Measurements from ENCODE around the gene PHLDB2. TPM values are rescaled to one million over a fixed set of nuclear protein-coding genes. Genes with fewer than 3 reads are reported as not detected.

PHLDB2 gene
- total RNA-seq, 2 experiments from 2014 or later, result 0.75 to 0.81 TPM

DNA sequence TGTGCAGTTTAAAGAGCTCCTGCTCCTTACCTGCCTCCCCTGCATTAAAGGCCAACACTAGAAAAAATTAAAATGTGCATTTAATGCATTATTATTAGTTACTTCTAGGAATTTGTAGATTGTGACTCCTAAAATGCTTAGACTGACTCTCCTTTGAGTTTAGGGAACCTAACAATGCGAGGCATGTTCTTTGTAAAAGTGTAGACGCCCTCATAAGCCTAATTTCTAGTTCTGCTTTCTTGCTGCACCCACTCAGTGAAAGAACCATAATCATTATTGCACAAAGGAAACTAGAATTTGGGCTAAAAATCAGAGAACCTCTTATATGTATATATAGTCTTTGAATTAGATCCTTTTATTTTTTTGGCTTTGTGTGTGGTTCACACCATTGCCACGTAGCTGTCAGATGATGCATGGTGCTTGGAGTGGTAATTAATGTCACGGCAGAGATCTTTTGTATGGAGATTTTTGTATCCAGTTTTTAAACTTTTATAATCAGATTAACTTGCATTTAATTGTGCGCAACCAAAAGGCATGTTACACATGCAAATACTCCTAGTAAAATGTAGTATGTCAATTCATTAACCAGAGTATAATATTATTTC, 120.5 kb downstream of the PHLDB2 start:
- DNase-seq, result no peak
- Mint-ChIP-seq H3K36me3 (ENCODE audit: low read depth) (peaks cover 33% of the 10 kb centered on the region), H3K27me3 (no peaks in the 10 kb centered on the region), H3K9me3 (ENCODE audit: low read depth) (no peaks in the 10 kb centered on the region), H3K27ac (peak overlapping the region; percentile 93), H3K4me1 (peaks cover 46% of the 10 kb centered on the region), H3K4me3 (peak overlapping the region; percentile 87)
- POLR2A ChIA-PET, result interaction anchor here (0.6 to 1.2 kb wide), 7 partner anchors 10 to 385 kb away, joined by 3 to 5 read pairs (median 3); partner anchors contain the start of gene ZBED2
- intact Hi-C loops (cut with DNase I, micrococcal nuclease), result loop anchor here (1.0 to 5.0 kb wide), 3 partner anchors 23 to 367 kb away; no protein-coding TSS in a partner anchor
- CTCF ChIA-PET, result interaction anchor here (0.6 to 5.4 kb wide), 21 partner anchors 8 to 401 kb away, joined by 3 to 61 read pairs (median 7); no protein-coding TSS in a partner anchor
- peak; percentile 11 for ATAC-seq

DNA sequence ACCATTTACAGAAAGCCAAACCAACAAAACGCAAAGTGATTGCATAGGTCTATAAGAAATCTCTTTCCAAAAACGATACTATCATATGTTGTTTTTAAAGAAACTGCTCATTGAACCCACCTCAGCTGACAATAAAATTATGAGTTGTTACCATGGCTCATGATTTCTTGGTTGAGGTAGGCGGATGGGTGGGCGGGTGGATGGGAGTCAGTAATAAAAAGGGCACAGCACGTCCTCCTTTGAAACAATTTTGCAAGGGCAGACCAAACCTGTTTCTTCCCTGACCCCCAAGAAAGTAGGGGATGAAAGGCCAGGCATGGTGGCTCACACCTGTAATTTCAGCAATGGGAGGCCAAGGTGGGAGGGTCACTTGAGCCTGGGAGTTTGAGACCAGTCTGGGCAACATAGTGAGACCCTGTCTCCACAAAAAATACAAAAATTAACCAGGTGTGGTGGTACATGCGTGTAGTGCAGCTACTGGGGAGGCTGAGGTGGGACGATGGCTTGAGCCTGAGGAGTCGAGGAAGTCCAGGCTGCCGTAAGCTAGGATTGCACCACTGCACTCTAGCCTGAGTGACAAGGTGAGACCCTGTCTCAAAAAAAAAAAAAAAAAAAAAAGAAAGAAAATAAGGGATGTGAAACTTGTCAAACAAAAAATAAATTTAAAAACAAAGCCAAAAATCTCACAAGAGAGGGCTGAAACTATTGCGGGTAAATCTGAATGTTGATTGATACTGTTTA, 121.8 kb downstream of the PHLDB2 start:
- ChIA-PET CTCF (interaction anchor here (1.1 to 5.4 kb wide), 6 partner anchors 8 to 33 kb away, joined by 3 to 61 read pairs (median 8); no protein-coding TSS in a partner anchor), POLR2A (no interaction called here)
- Mint-ChIP-seq H3K4me1 (peaks cover 60% of the 10 kb centered on the region), H3K4me3 (peak overlapping the region; percentile 87), H3K36me3 (ENCODE audit: low read depth) (peaks cover 39% of the 10 kb centered on the region), H3K27me3 (no peaks in the 10 kb centered on the region), H3K9me3 (ENCODE audit: low read depth) (no peaks in the 10 kb centered on the region), H3K27ac (peak overlapping the region; percentile 78)
- DNase-seq (peak; percentile 66), ATAC-seq (no peak)
- intact Hi-C loops (cut with DNase I, micrococcal nuclease), result no loop called here

DNA sequence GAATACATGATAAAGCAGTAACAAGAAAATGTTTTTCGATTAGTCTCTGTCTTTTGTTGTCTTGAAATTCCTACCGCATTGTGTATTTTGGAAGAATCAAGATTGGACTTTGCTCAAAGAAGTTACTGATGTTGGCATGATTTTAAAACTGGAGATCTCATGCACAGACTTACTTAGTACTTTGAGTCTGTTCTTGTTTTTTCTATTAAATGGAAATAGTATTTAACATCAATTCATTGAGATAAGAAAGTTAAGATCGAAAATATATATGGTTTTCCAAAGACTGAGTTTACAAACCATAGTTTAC, 122.3 kb downstream of the PHLDB2 start:
- peak overlapping the region; percentile 87 for H3K4me3 Mint-ChIP-seq
- peaks cover 44% of the 10 kb centered on the region for H3K36me3 Mint-ChIP-seq (ENCODE audit: low read depth)
- intact Hi-C loops (cut with DNase I, micrococcal nuclease), result no loop called here
- no peaks in the 10 kb centered on the region for H3K9me3 Mint-ChIP-seq (ENCODE audit: low read depth)
- peaks cover 60% of the 10 kb centered on the region for H3K4me1 Mint-ChIP-seq
- CTCF ChIA-PET, result interaction anchor here (1.2 to 5.4 kb wide), 3 partner anchors 8 to 33 kb away, joined by 7 to 61 read pairs (median 7); no protein-coding TSS in a partner anchor
- no peaks in the 10 kb centered on the region for H3K27me3 Mint-ChIP-seq
- DNase-seq (no peak), ATAC-seq (no peak)
- POLR2A ChIA-PET, result no interaction called here
- H3K27ac Mint-ChIP-seq, result peak overlapping the region; percentile 60

DNA sequence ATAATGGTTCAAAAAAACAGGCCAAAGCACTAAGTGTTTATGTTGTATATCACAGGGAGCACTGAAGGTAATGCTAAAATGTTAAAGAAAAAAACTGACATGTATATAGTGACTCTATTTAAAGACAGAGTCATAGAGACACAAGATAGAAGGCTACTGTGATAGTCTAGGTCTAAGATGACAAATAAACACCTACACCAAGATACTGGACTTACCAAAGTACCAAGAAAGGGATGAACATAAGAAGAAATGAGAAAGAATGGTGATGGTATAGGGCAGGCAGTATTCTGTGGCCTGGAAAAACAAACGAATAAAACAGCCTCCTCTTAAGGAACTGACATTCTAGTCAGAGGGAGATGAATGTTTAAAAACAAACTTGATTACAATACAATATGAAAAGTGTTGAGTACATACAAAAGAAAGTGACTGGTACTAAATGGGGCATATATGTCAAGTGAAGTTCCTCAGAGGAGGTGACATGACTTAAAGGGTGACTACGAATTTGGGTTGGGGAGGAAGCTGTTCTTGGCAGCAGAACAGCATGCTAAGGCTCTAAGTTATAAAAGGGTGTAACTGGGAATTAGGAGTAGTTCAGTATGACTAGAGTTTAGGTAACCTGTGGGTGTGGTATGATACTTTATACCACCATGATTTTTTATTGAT, 125.7 kb downstream of the PHLDB2 start:
- peak; percentile 57 for ATAC-seq
- no peaks in the 10 kb centered on the region for H3K9me3 Mint-ChIP-seq (ENCODE audit: low read depth)
- intact Hi-C loops (cut with DNase I, micrococcal nuclease), result no loop called here
- peaks cover 73% of the 10 kb centered on the region for H3K4me1 Mint-ChIP-seq
- no peak overlapping the region for H3K4me3 Mint-ChIP-seq
- CTCF ChIA-PET, result interaction anchor here (21.0 kb wide), 1 partner anchor 26 kb away, joined by 515 read pairs; no protein-coding TSS in a partner anchor
- no peak for DNase-seq
- POLR2A ChIA-PET, result no interaction called here
- H3K27ac Mint-ChIP-seq, result peak overlapping the region; percentile 53
- peaks cover 64% of the 10 kb centered on the region for H3K36me3 Mint-ChIP-seq (ENCODE audit: low read depth)
- no peaks in the 10 kb centered on the region for H3K27me3 Mint-ChIP-seq

DNA sequence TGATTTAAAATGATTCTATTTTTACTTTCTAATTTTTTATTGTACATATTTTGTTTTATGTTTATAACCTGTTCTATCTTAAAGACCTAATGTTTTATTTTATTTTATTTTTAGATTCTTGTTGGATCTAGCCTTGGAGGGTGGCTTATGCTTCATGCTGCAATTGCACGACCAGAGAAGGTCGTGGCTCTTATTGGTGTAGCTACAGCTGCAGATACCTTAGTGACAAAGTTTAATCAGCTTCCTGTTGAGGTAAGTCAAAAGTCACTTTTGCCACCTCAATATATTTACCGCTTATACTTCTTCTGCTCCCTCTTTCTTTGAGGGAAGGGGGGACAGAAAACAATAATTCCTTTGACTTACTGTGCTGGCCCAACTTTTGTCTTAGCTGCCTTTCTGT, 127.7 kb downstream of the PHLDB2 start:
- peaks cover 54% of the 10 kb centered on the region for H3K4me1 Mint-ChIP-seq
- peak overlapping the region; percentile 17 for H3K27ac Mint-ChIP-seq
- intact Hi-C loops (cut with DNase I, micrococcal nuclease), result no loop called here
- CTCF ChIA-PET, result interaction anchor here (0.7 to 21.0 kb wide), 6 partner anchors 10 to 473 kb away, joined by 3 to 515 read pairs (median 4); no protein-coding TSS in a partner anchor
- ATAC-seq (no peak), DNase-seq (no peak)
- H3K9me3 Mint-ChIP-seq (ENCODE audit: low read depth), result no peaks in the 10 kb centered on the region
- H3K36me3 Mint-ChIP-seq (ENCODE audit: low read depth), result peaks cover 54% of the 10 kb centered on the region
- POLR2A ChIA-PET, result no interaction called here
- H3K4me3 Mint-ChIP-seq, result no peak overlapping the region
- H3K27me3 Mint-ChIP-seq, result no peaks in the 10 kb centered on the region

DNA sequence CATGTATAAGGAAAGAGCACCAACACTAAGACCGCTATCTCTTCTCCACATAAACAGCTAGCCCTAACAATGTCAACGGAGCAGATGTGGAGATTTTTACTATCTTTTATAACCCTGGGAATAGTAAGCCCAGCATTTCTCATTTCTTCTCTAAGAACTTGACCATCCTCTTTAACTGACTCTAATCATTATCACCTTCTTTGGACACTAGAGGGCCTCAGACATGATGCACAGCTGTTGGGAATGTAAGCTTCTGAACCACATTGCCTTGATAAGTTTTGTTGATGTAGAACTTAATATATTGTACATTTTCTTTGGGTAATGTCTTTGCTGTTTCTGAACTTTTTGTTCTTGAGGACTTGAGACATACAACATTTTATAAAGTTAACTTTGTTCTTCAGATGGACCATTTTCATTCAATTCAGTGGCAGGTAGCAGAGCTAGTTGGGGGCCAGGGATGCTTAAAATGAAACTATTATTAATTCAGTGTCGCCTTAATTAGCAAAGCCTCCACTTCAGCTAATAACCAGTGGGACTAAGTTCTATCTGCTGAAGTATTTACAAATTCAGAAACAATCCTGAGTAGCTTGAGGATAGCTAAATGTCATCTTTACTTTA, 130.1 kb downstream of the PHLDB2 start:
- Mint-ChIP-seq H3K9me3 (ENCODE audit: low read depth) (no peaks in the 10 kb centered on the region), H3K4me3 (no peak overlapping the region), H3K36me3 (ENCODE audit: low read depth) (peaks cover 51% of the 10 kb centered on the region), H3K4me1 (peaks cover 36% of the 10 kb centered on the region), H3K27ac (no peak overlapping the region), H3K27me3 (no peaks in the 10 kb centered on the region)
- ChIA-PET POLR2A (interaction anchor here (0.8 kb wide), 1 partner anchor 10 kb away, joined by 3 read pairs; the partner anchor contains the start of gene ABHD10), CTCF (interaction anchor here (0.7 to 21.0 kb wide), 28 partner anchors 8 to 443 kb away, joined by 3 to 515 read pairs (median 4); partner anchors contain the start of genes ABHD10 and TAGLN3)
- intact Hi-C loops (cut with DNase I, micrococcal nuclease), result loop anchor here (1.0 kb wide), 2 partner anchors 24 to 54 kb away; no protein-coding TSS in a partner anchor
- ATAC-seq, result peak; percentile 69
- no peak for DNase-seq

DNA sequence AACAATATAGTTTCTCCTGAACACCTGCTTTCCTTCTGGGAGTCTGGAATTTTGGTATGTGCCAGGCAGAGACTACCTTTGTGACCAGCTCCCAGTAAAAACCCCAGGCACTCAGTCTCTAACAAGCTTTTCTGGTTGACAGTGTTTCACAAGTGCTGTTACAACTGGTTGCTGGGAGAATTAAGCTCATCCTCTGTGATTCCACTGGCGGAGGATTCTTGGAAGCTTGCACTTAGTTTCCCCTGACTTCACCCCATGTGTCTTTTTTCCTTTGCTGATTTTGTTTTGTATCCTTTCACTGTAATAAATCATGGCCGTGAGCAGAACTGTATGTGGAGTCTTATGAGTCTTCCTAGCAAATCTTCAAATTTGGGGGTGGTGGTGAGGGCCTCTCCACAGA, 134.0 kb downstream of the PHLDB2 start:
- Mint-ChIP-seq H3K27me3 (no peaks in the 10 kb centered on the region), H3K4me3 (no peak overlapping the region), H3K36me3 (ENCODE audit: low read depth) (peaks cover 26% of the 10 kb centered on the region), H3K4me1 (peaks cover 9% of the 10 kb centered on the region), H3K27ac (no peak overlapping the region), H3K9me3 (ENCODE audit: low read depth) (no peaks in the 10 kb centered on the region)
- ATAC-seq, result no peak
- POLR2A ChIA-PET, result interaction anchor here (1.4 kb wide), 1 partner anchor 15 kb away, joined by 3 read pairs; no protein-coding TSS in a partner anchor
- CTCF ChIA-PET, result interaction anchor here (0.7 to 21.0 kb wide), 3 partner anchors 18 to 51 kb away, joined by 3 to 515 read pairs (median 6); no protein-coding TSS in a partner anchor
- intact Hi-C loops (cut with DNase I, micrococcal nuclease), result no loop called here
- DNase-seq, result no peak

DNA sequence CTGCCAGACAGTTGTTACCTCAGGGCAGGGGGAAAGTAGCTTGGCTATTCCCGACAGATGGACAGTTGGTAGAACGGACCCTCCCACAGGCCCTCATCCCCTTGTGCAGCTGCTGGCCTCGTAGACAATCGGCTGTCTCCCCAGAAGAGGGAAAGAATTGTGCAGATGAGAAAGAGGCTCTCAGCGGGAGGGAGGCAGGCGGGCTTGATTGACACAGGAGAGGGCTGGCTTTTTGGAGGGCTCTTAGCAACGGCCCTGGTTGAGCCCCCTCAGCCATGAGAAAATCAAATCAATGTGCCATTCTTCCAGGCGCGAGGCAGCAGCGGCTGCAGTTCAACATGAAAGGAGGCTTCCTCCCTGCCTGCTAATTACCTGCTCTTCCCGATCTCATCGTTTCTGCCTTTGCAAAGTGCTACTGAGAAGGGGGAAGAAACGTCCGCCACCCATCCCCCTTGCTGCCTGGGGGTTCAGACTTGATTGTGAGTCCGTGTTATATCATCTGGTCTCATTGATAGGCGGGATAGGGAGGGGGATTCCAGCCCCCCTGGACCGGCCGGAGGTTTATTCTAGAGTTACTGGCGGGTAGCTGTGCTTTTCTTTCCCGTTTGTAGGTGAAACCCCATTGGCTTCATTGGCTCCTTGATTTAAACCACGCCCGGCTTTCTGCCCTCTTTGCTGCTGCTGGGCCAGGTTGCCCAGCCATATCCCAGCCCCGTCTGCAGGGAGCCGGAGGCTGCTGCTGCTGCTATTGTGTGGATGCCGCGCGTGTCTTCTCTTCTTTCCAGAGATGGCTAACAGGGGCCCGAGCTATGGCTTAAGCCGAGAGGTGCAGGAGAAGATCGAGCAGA, 139.8 kb downstream of the PHLDB2 start, which contains the start of gene TAGLN3:
TAGLN3 (plus strand) TSS at position 287 of the 848 bp plus-strand sequence; CDS start at position 788, 501 bp downstream.
- H3K27ac Mint-ChIP-seq, result peak within 1 kb of the TSS; percentile 44
- H3K27me3 Mint-ChIP-seq, result no peaks in the 10 kb centered on the region
- peaks cover under 1% of the 10 kb centered on the region for H3K36me3 Mint-ChIP-seq (ENCODE audit: low read depth)
- ChIA-PET POLR2A (interaction anchor here (0.5 to 0.6 kb wide), 2 partner anchors 1282 to 1940 kb away, joined by 3 to 4 read pairs; no protein-coding TSS in a partner anchor), CTCF (interaction anchor here (0.7 to 21.0 kb wide), 6 partner anchors 10 to 305 kb away, joined by 3 to 515 read pairs (median 5); partner anchors contain the start of gene ABHD10)
- intact Hi-C loops (cut with DNase I, micrococcal nuclease), result loop anchor here in 1 of 2 experiments (2.0 kb wide), 1 partner anchor 14 kb away; no protein-coding TSS in a partner anchor
- H3K4me3 Mint-ChIP-seq, result peak within 1 kb of the TSS; percentile 69
- ATAC-seq (peak; percentile 14), DNase-seq (peak; percentile 47)
- peaks cover 47% of the 10 kb centered on the region for H3K4me1 Mint-ChIP-seq
- H3K9me3 Mint-ChIP-seq (ENCODE audit: low read depth), result no peaks in the 10 kb centered on the region

DNA sequence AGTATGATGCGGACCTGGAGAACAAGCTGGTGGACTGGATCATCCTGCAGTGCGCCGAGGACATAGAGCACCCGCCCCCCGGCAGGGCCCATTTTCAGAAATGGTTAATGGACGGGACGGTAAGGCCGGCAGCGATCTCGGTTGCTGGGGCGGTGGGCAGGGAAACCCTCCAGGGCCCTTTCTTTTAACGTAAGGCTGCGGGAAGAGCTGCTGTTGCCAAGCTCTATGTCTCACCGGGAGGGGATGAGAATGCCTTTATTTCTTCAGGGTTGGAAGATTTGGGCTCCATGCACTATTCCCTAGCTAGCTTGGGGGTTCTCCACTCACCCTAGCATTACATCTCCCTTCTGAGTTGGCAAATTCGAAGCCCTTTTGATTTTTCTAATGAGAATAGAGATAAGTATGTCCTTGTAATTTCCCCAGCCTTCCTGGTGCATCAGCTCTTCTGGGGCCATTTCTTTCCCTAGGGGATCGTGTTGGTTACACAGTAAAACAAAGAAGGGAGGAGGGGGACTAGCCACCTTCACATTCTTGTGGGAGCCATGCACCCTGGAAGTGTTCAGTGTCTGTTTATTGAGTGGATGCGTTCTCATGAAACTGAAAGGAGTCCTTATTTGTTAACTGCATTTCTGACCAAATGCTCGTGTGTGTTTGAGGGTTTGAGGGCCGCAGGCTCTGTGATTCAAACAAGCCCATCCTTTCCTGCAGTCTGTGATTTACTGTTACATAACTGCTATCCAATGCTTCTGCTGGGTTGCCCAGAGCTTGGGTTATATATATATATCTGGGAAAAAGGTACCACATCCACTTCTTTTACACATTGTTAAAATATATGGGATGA, 140.6 kb downstream of the PHLDB2 start:
- ATAC-seq (no peak), DNase-seq (no peak)
- Mint-ChIP-seq H3K4me1 (peaks cover 56% of the 10 kb centered on the region), H3K27me3 (no peaks in the 10 kb centered on the region), H3K27ac (peak overlapping the region; percentile 44), H3K9me3 (ENCODE audit: low read depth) (no peaks in the 10 kb centered on the region), H3K36me3 (ENCODE audit: low read depth) (no peaks in the 10 kb centered on the region), H3K4me3 (peak overlapping the region; percentile 69)
- CTCF ChIA-PET, result interaction anchor here (1.0 to 21.0 kb wide), 6 partner anchors 11 to 282 kb away, joined by 3 to 515 read pairs (median 7); partner anchors contain the start of gene ABHD10
- POLR2A ChIA-PET, result interaction anchor here (0.5 to 0.6 kb wide), 2 partner anchors 1281 to 1940 kb away, joined by 3 to 4 read pairs; no protein-coding TSS in a partner anchor
- intact Hi-C loops (cut with DNase I, micrococcal nuclease), result loop anchor here in 1 of 2 experiments (2.0 kb wide), 1 partner anchor 13 kb away; no protein-coding TSS in a partner anchor

Measured in activated CD4-positive, alpha-beta T cell treated with anti-CD3 and anti-CD28 coated beads for 36 hours (primary cell).